ENCODE data around the gene GLCCI1. TPM values are rescaled to one million over a fixed set of nuclear protein-coding genes. Genes with fewer than 3 reads are reported as not detected.

Gene GLCCI1
- polyA plus RNA-seq, 2 of the 4 experiments (the other 2 are of a cell fraction) = 1.2 to 2.8 TPM

DNA sequence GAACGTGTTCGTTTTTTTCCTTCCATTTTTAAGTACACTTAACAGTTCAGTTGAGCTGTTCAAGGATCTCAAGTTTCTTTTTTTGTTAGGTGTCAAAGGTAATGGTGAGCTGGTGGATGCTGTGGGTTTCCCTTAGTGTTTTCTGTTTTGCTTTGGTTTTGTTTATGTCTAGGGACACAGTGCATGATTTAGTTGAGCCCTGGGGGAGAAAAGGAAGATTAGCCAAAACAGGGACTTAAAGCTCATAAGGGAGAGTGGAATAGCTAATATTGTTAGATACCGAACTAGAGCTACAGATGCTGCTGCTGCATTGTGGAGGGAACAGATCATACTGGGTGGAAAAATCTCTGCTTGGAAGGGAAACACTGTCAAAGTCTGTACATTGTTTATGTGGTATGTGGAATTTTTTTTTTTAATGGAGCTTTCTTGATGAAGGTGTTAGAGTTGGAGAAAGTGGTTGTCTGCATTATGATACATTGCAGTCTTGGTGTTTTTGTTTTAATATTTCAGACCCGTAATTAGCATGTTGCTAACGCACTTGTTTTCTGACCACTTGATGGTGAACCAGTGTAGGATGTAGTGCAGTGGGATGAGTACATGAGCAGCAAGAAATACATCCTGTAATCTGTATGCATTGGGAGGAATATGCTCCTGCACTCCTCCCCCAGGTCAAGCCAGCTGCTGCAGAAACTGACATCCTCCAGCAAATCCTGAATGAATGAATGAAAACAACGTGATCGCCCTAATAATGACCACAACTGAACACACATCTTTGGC is 2.1 kb downstream of the GLCCI1 start:
- Histone ChIP-seq H3K27ac (no peak overlapping the region), H3K4me3 (no peak overlapping the region), H3K4me1 (0 out of 3 replicates have a peak, but pooled peaks cover 5% of the 10 kb centered on the region), H3K4me2 (peak overlapping the region; percentile 82; the same call in 2 of the 3 replicates), H3K9me3 (no peaks in the 10 kb centered on the region)
- ATAC-seq (no peak), FAIRE-seq (no peak), DNase-seq (ENCODE audit: low read depth in 1 of 2, low spot score in 1 of 2) (no peak)
- no peak for TF ChIP-seq HOXA7 (CRISPR knock-in tag; IDR thresholded peaks at IDR 0.05)
- TF ChIP-seq CBX2 (IDR thresholded peaks at IDR 0.05; ENCODE audit: borderline replicate concordance, low read depth) = no peak
- TF ChIP-seq CBX8 (IDR thresholded peaks at IDR 0.05) = peak; percentile 47; the same call in 1 of the 2 replicates
- TF ChIP-seq ZNF302 (CRISPR knock-in tag; IDR thresholded peaks at IDR 0.05) = no peak
- TF ChIP-seq FOXS1 (CRISPR knock-in tag; IDR thresholded peaks at IDR 0.05) = no peak
- peak; percentile 90 for TF ChIP-seq RNF2 (IDR thresholded peaks at IDR 0.05; ENCODE audit: borderline replicate concordance, low read depth)
- TF ChIP-seq, protein P1, sequence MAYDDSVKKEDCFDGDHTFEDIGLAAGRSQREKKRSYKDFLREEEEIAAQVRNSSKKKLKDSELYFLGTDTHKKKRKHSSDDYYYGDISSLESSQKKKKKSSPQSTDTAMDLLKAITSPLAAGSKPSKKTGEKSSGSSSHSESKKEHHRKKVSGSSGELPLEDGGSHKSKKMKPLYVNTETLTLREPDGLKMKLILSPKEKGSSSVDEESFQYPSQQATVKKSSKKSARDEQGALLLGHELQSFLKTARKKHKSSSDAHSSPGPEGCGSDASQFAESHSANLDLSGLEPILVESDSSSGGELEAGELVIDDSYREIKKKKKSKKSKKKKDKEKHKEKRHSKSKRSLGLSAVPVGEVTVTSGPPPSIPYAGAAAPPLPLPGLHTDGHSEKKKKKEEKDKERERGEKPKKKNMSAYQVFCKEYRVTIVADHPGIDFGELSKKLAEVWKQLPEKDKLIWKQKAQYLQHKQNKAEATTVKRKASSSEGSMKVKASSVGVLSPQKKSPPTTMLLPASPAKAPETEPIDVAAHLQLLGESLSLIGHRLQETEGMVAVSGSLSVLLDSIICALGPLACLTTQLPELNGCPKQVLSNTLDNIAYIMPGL (CRISPR knock-in tag; IDR thresholded peaks at IDR 0.05; ENCODE audit: borderline replicate concordance) = no peak
- no peak for TF ChIP-seq EHMT2 (IDR thresholded peaks at IDR 0.05; ENCODE audit: low read depth)
- TF ChIP-seq JUN (IDR thresholded peaks at IDR 0.05) = no peak
- TF ChIP-seq MAZ (IDR thresholded peaks at IDR 0.05; ENCODE audit: borderline replicate concordance, low read depth, low read length) = no peak
- no peak for TF ChIP-seq FOSB (CRISPR knock-in tag; IDR thresholded peaks at IDR 0.05)
- WGBS (ENCODE audit: missing lambda C conversion rate) = 68% methylated on average over 7 of the region's 7 CpGs
- CTCF ChIA-PET = interaction anchor here (1.2 to 1.7 kb wide), 2 partner anchors 289 to 330 kb away, joined by 3 to 5 read pairs; partner anchors contain the start of gene UMAD1
- POLR2A ChIA-PET = no interaction called here

DNA sequence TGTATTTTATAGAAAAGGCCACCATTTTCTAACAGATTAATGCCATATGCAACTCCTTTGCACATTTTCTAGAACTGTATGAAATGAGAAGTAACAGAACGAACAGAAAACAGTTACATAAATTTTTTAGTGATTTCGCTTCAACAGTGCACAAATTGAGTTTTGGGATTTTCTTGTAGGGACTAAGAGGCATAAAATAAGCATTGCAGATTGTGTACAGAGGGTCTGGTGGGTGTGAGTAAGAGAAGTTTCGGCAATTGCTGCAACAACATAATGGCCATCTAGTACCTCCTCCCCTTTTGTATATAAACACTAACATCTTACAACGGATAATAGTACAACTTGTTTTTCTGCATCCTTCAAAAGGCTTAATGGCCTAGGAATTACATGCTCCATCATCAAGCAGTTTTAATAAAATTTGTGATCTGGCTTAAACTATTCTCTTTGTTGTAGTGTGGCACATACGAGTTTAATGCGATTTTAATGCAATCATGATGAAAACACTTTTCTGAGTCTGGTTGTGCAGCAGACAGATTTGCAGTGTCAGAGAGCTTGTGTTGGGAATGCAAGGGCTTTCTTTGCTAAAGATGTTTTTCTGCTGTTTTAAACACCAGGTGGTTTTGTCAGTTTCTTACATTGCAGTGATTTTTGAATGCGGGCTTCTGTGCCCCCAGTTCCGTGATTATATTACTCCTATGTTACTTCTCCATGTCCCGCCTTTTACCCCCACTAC is 2.9 kb downstream of the GLCCI1 start:
- CTCF ChIA-PET = interaction anchor here (1.7 kb wide), 1 partner anchor 290 kb away, joined by 5 read pairs; no protein-coding TSS in a partner anchor
- H3K9me3 ChIP-seq = no peaks in the 10 kb centered on the region
- FAIRE-seq = no peak
- H3K4me2 ChIP-seq = no peak overlapping the region
- POLR2A ChIA-PET = no interaction called here
- 87% methylated on average over 9 of the region's 9 CpGs for WGBS (ENCODE audit: missing lambda C conversion rate)
- no peak overlapping the region for H3K4me3 ChIP-seq
- ATAC-seq = no peak
- 0 out of 3 replicates have a peak, but pooled peaks cover 5% of the 10 kb centered on the region for H3K4me1 ChIP-seq
- TF ChIP-seq MAZ (IDR thresholded peaks at IDR 0.05; ENCODE audit: borderline replicate concordance, low read depth, low read length) (no peak), FOXS1 (CRISPR knock-in tag; IDR thresholded peaks at IDR 0.05) (no peak), RCOR1 (IDR thresholded peaks at IDR 0.05; ENCODE audit: low read depth, low read length) (no peak), ESRRA (IDR thresholded peaks at IDR 0.05; ENCODE audit: borderline replicate concordance, low read length) (no peak), MAFK (IDR thresholded peaks at IDR 0.05; ENCODE audit: partially characterized antibody) (no peak)
- no peak overlapping the region for H3K27ac ChIP-seq
- no peak for DNase-seq (ENCODE audit: low read depth in 1 of 2, low spot score in 1 of 2)

DNA sequence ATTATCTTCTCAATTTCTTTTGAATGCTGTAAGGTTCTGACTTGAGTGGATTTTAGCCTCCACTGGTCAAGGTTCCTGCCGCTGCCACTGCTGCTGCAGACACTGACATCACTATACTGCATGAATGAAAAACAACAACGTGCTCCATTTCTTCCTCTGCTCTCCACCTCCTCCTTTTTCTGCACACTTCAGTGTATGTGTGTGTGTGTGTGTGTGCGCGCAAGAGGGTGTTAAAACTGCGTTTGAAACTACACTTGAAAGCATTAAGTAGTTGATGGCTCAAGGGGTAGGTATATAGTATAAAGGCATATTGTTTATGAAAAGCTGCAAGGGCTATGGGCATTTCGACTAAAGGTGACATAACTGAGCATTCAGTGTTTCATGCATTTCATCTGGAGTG is 3.5 kb downstream of the GLCCI1 start:
- ATAC-seq (no peak), FAIRE-seq (no peak), DNase-seq (ENCODE audit: low read depth in 1 of 2, low spot score in 1 of 2) (no peak)
- Histone ChIP-seq H3K4me1 (0 out of 3 replicates have a peak, but pooled peaks cover 5% of the 10 kb centered on the region), H3K9me3 (no peaks in the 10 kb centered on the region), H3K27ac (no peak overlapping the region), H3K4me3 (no peak overlapping the region), H3K4me2 (no peak overlapping the region)
- TF ChIP-seq NPAS2 (CRISPR knock-in tag; IDR thresholded peaks at IDR 0.05; ENCODE audit: borderline replicate concordance) (no peak), ESRRA (IDR thresholded peaks at IDR 0.05; ENCODE audit: borderline replicate concordance, low read length) (no peak), FOSL2 (IDR thresholded peaks at IDR 0.05) (no peak), FOSL2 (CRISPR knock-in tag; IDR thresholded peaks at IDR 0.05) (no peak)
- TF ChIP-seq, protein P2, sequence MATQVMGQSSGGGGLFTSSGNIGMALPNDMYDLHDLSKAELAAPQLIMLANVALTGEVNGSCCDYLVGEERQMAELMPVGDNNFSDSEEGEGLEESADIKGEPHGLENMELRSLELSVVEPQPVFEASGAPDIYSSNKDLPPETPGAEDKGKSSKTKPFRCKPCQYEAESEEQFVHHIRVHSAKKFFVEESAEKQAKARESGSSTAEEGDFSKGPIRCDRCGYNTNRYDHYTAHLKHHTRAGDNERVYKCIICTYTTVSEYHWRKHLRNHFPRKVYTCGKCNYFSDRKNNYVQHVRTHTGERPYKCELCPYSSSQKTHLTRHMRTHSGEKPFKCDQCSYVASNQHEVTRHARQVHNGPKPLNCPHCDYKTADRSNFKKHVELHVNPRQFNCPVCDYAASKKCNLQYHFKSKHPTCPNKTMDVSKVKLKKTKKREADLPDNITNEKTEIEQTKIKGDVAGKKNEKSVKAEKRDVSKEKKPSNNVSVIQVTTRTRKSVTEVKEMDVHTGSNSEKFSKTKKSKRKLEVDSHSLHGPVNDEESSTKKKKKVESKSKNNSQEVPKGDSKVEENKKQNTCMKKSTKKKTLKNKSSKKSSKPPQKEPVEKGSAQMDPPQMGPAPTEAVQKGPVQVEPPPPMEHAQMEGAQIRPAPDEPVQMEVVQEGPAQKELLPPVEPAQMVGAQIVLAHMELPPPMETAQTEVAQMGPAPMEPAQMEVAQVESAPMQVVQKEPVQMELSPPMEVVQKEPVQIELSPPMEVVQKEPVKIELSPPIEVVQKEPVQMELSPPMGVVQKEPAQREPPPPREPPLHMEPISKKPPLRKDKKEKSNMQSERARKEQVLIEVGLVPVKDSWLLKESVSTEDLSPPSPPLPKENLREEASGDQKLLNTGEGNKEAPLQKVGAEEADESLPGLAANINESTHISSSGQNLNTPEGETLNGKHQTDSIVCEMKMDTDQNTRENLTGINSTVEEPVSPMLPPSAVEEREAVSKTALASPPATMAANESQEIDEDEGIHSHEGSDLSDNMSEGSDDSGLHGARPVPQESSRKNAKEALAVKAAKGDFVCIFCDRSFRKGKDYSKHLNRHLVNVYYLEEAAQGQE (IDR thresholded peaks at IDR 0.05) = no peak
- TF ChIP-seq, protein P3, sequence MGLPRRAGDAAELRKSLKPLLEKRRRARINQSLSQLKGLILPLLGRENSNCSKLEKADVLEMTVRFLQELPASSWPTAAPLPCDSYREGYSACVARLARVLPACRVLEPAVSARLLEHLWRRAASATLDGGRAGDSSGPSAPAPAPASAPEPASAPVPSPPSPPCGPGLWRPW (IDR thresholded peaks at IDR 0.05) = no peak
- CTCF ChIA-PET = no interaction called here
- WGBS (ENCODE audit: missing lambda C conversion rate) = 78% methylated on average over 6 of the region's 6 CpGs
- POLR2A ChIA-PET = no interaction called here
